SK-N-SH (cell line): ENCODE data around the gene ADAR. TPM values are rescaled to one million over a fixed set of nuclear protein-coding genes. Genes with fewer than 3 reads are reported as not detected.

Experiments used
- CTCF ChIA-PET: fragments of 300-600, 350-600 bp; formaldehyde crosslinking; extraction: SDS; loops from one replicate; lab custom pipeline; 2021; lab: Yijun Ruan, JAX
- POLR2A ChIA-PET: fragments of 350-600 bp; sonication (Branson Sonifier 250); formaldehyde crosslinking; extraction: SDS; loops from one replicate; lab custom pipeline; 2020; ENCODE audit warnings: antibody characterized with exemption, inconsistent platforms; lab: Yijun Ruan, JAX
- DNase-seq: peaks from one replicate; pipeline ENCODE4 v3.0.0; 2012
- H2AFZ ChIP-seq: fragments of 200-600 bp; sonication (generic); 2 replicates; pipeline ENCODE4 v1.8.1; 2016; ENCODE audit warnings: antibody characterized with exemption, mild to moderate bottlenecking, low read depth
- H3F3A ChIP-seq: fragments of 200-600 bp; sonication (generic); replicated peaks from 2 replicates; pipeline ENCODE3; 2016; ENCODE audit warnings: antibody characterized with exemption, mild to moderate bottlenecking; ENCODE audit not compliant: insufficient read depth
- H3K27ac ChIP-seq, 2 experiments: fragments of 200-500 bp in 1 of 2; fragments of 200-600 bp in 1 of 2; sonication (Bioruptor generic) in 1 of 2; sonication (generic), shearing (Covaris generic) in 1 of 2; 2 replicates each; pipeline versions ENCODE4 v1.5.1 to v1.6.1; 2014 to 2016; ENCODE audit warnings: low read depth in 2 of 2, inconsistent platforms in 1 of 2, low read length in 1 of 2, mild to moderate bottlenecking in 1 of 2, mixed read lengths in 1 of 2
- H3K27me3 ChIP-seq: fragments of 200-600 bp; sonication (generic), shearing (Covaris generic); 2 replicates; pipeline ENCODE4 v1.6.1; 2016; ENCODE audit warnings: mixed run types; ENCODE audit not compliant: insufficient read depth
- H3K36me3 ChIP-seq, 2 experiments: fragments of 200-500 bp in 1 of 2; fragments of 200-600 bp in 1 of 2; sonication (Bioruptor generic) in 1 of 2; sonication (generic) in 1 of 2; replicated peaks in 1 of 2; 2 replicates each; pipeline versions ENCODE3 to v1.5.1; 2014 to 2016; ENCODE audit warnings: low read length in 1 of 2, mild to moderate bottlenecking in 1 of 2; ENCODE audit not compliant: insufficient read depth in 2 of 2, control insufficient read depth in 1 of 2
- H3K4me1 ChIP-seq, 2 experiments: fragments of 200-500 bp in 1 of 2; fragments of 200-600 bp in 1 of 2; sonication (Bioruptor generic) in 1 of 2; sonication (generic), shearing (Covaris generic) in 1 of 2; 2 replicates each; pipeline versions ENCODE4 v1.5.1 to v1.6.1; 2014 to 2016; ENCODE audit warnings: low read depth in 1 of 2, low read length in 1 of 2, mixed run types in 1 of 2; ENCODE audit not compliant: insufficient read depth in 2 of 2, control insufficient read depth in 1 of 2
- H3K4me2 ChIP-seq: fragments of 200-600 bp; sonication (generic), shearing (Covaris generic); 2 replicates; pipeline ENCODE4 v1.6.1; 2017; ENCODE audit warnings: mixed run types
- H3K4me3 ChIP-seq, 2 experiments: fragments of 200-500 bp in 1 of 2; fragments of 200-600 bp in 1 of 2; sonication (Bioruptor generic) in 1 of 2; sonication (generic), shearing (Covaris generic) in 1 of 2; 2 replicates each; pipeline versions ENCODE4 v1.5.1 to v1.8.1; 2014 to 2016; ENCODE audit warnings: low read depth in 2 of 2, inconsistent platforms in 1 of 2, low read length in 1 of 2, mild to moderate bottlenecking in 1 of 2, mixed read lengths in 1 of 2, moderate library complexity in 1 of 2
- H3K79me2 ChIP-seq: fragments of 200-600 bp; sonication (generic); 2 replicates; pipeline ENCODE4 v1.8.1; 2017; ENCODE audit warnings: mild to moderate bottlenecking; ENCODE audit not compliant: insufficient read depth
- H3K9ac ChIP-seq: fragments of 200-600 bp; sonication (generic); 2 replicates; pipeline ENCODE4 v1.6.1; 2017; ENCODE audit warnings: mixed run types
- H3K9me2 ChIP-seq: fragments of 200-600 bp; sonication (generic); 2 replicates; pipeline ENCODE4 v1.6.1; 2017; ENCODE audit warnings: mixed run types
- H3K9me3 ChIP-seq: fragments of 200-600 bp; sonication (generic); 2 replicates; pipeline ENCODE4 v1.6.1; 2017; ENCODE audit warnings: mixed run types, mild to moderate bottlenecking, moderate library complexity
- H4K20me1 ChIP-seq: fragments of 200-600 bp; sonication (generic); 2 replicates; pipeline ENCODE4 v1.6.1; 2017; ENCODE audit warnings: mild to moderate bottlenecking, mixed run types; ENCODE audit not compliant: insufficient read depth
- ELF1 ChIP-seq: IDR thresholded peaks from 2 replicates; pipeline ENCODE4 v1.4.0; 2012
- EP300 ChIP-seq, 2 experiments: IDR thresholded peaks; 2 replicates each; pipeline versions ENCODE4 v1.4.0 to v1.6.1; 2012; ENCODE audit warnings: borderline replicate concordance in 1 of 2, low read depth in 1 of 2, low read length in 1 of 2
- EZH2phosphoT487 ChIP-seq: fragments of 200-600 bp; sonication (generic); IDR thresholded peaks from 2 replicates; pipeline ENCODE4 v1.6.1; 2017; ENCODE audit warnings: low read depth, mixed run types, mild to moderate bottlenecking, antibody characterized with exemption, moderate library complexity, borderline replicate concordance
- FOSL2 ChIP-seq: IDR thresholded peaks from 2 replicates; pipeline ENCODE4 v1.4.0; 2012; ENCODE audit warnings: low read depth, mild to moderate bottlenecking, moderate library complexity, borderline replicate concordance
- FOXJ3 ChIP-seq: sonication (generic); formaldehyde crosslinking; IDR thresholded peaks from 2 replicates; pipeline ENCODE4 v1.5.1; 2020; ENCODE audit warnings: mild to moderate bottlenecking, missing genetic modification reagents
- FOXM1 ChIP-seq: IDR thresholded peaks from 2 replicates; pipeline ENCODE4 v1.4.0; 2012; ENCODE audit warnings: low read depth, mild to moderate bottlenecking
- JUND ChIP-seq: IDR thresholded peaks from 2 replicates; pipeline ENCODE4 v1.4.0; 2012
- POLR2AphosphoS5 ChIP-seq: IDR thresholded peaks from 2 replicates; pipeline ENCODE4 v1.6.1; 2012; ENCODE audit warnings: low read depth, low read length
- RAD21 ChIP-seq: IDR thresholded peaks from 2 replicates; pipeline ENCODE4 v1.6.1; 2012; ENCODE audit warnings: mild to moderate bottlenecking, low read length
- RFX5 ChIP-seq: IDR thresholded peaks from 2 replicates; pipeline ENCODE4 v1.6.1; 2012; ENCODE audit warnings: mild to moderate bottlenecking, improper control_type of control experiment, low read length
- SMC3 ChIP-seq: IDR thresholded peaks from 2 replicates; pipeline ENCODE4 v1.6.1; 2012; ENCODE audit warnings: low read depth, low read length, improper control_type of control experiment
- TCF12 ChIP-seq: IDR thresholded peaks from 2 replicates; pipeline ENCODE4 v1.4.0; 2012
- USF2 ChIP-seq: fragments of 150-350 bp; IDR thresholded peaks from 2 replicates; pipeline ENCODE4 v1.6.1; 2017; ENCODE audit warnings: antibody characterized with exemption, low read length, low read depth, borderline replicate concordance
- YY1 ChIP-seq: IDR thresholded peaks from 2 replicates; pipeline ENCODE4 v1.4.0; 2012; ENCODE audit warnings: low read depth, mild to moderate bottlenecking
- ZBTB33 ChIP-seq: IDR thresholded peaks from 2 replicates; pipeline ENCODE4 v1.4.0; 2012; ENCODE audit warnings: low read depth, borderline replicate concordance
- WGBS: methylation state at CpG from one replicate; pipeline ENCODE4 v1.1.6; 2017; ENCODE audit warnings: low lambda C conversion rate; 5-methylcytosine and 5-hydroxymethylcytosine counted together
- polyA plus RNA-seq, 3 experiments: library from polyadenylated mRNA; depleted of rRNA; stranded (reverse); fragments of >200 nt; gene quantifications; 2 replicates each; pipeline ENCODE4 v1.2.3, GENCODE V29; 2012

ADAR gene
- polyA plus RNA-seq, 1 of the 3 experiments (the other 2 are of a cell fraction): 61.1 TPM

- no peak overlapping the region for H3K9ac ChIP-seq
- peaks cover 14% of the 10 kb centered on the region for H4K20me1 ChIP-seq
- H3F3A ChIP-seq: no peaks in the 10 kb centered on the region
- ChIA-PET CTCF (interaction anchor here (0.9 to 1.6 kb wide), 3 partner anchors 294 to 360 kb away, joined by 3 to 5 read pairs (median 4); no protein-coding TSS in a partner anchor), POLR2A (no interaction called here)
- 85% methylated on average over 9 of the region's 9 CpGs for WGBS
- H3K9me3 ChIP-seq: no peaks in the 10 kb centered on the region
- no peaks in the 10 kb centered on the region for H3K9me2 ChIP-seq
- peaks cover 80 to 97% of the 10 kb centered on the region in 2 experiments for H3K36me3 ChIP-seq
- peak overlapping the region in 1 of 2 experiments; percentile 68; a peak in 2 of 4 replicates for H3K27ac ChIP-seq
- peaks cover 0 to 11% of the 10 kb centered on the region in 2 experiments; a peak in 2 of 4 replicates for H3K4me1 ChIP-seq
- peak; percentile 43 for TF ChIP-seq RAD21
- no peak for TF ChIP-seq ELF1
- H3K4me2 ChIP-seq: no peak overlapping the region
- no peaks in the 10 kb centered on the region for H3K27me3 ChIP-seq
- no peak overlapping the region for H2AFZ ChIP-seq
- no peaks in the 10 kb centered on the region for H3K79me2 ChIP-seq
- H3K4me3 ChIP-seq: no peak overlapping the region
- DNase-seq: no peak
These were observed 23.6 kb downstream of the ADAR start for GRCh38 chr1:154584267-154584994.

GRCh38 chr1:154583773-154584172 is 24.2 kb downstream of the ADAR start:
- Histone ChIP-seq H3K4me2 (no peak overlapping the region), H2AFZ (no peak overlapping the region), H3K9me2 (no peaks in the 10 kb centered on the region), H4K20me1 (peaks cover 14% of the 10 kb centered on the region), H3K36me3 (peaks cover 78 to 97% of the 10 kb centered on the region in 2 experiments), H3K4me3 (no peak overlapping the region), H3K9ac (no peak overlapping the region), H3F3A (no peaks in the 10 kb centered on the region), H3K9me3 (no peaks in the 10 kb centered on the region), H3K79me2 (no peaks in the 10 kb centered on the region), H3K4me1 (peaks cover 0 to 14% of the 10 kb centered on the region in 2 experiments; a peak in 2 of 4 replicates), H3K27me3 (no peaks in the 10 kb centered on the region), H3K27ac (peak overlapping the region in 1 of 2 experiments; percentile 68; a peak in 2 of 4 replicates)
- 67% methylated on average over 9 of the region's 9 CpGs for WGBS
- ChIA-PET CTCF (interaction anchor here (0.6 to 1.6 kb wide), 3 partner anchors 24 to 360 kb away, joined by 3 to 5 read pairs (median 3); no protein-coding TSS in a partner anchor), POLR2A (no interaction called here)
- DNase-seq: no peak
- TF ChIP-seq POLR2AphosphoS5: no peak
- no peak for TF ChIP-seq TCF12
- TF ChIP-seq EP300 (IDR thresholded peaks at IDR 0.05; ENCODE audit: borderline replicate concordance in 1 of 2, low read depth in 1 of 2, low read length in 1 of 2): no peak
- TF ChIP-seq FOXM1: no peak
- TF ChIP-seq EZH2phosphoT487: no peak
- no peak for TF ChIP-seq JUND
- TF ChIP-seq FOSL2: no peak
- TF ChIP-seq RFX5: no peak
- TF ChIP-seq YY1: no peak
- TF ChIP-seq ZBTB33: no peak
- no peak for TF ChIP-seq SMC3
- TF ChIP-seq FOXJ3: no peak
- TF ChIP-seq USF2: no peak
- no peak for TF ChIP-seq ELF1
